ENCODE data around the gene DCXR. TPM values are rescaled to one million over a fixed set of nuclear protein-coding genes. Genes with fewer than 3 reads are reported as not detected.

DCXR gene
- total and polyA plus RNA-seq, 2 of the 13 experiments (the other 11 are each of a cell fraction or from before 2014, with no cell fraction given) = 287 to 311 TPM

DNA sequence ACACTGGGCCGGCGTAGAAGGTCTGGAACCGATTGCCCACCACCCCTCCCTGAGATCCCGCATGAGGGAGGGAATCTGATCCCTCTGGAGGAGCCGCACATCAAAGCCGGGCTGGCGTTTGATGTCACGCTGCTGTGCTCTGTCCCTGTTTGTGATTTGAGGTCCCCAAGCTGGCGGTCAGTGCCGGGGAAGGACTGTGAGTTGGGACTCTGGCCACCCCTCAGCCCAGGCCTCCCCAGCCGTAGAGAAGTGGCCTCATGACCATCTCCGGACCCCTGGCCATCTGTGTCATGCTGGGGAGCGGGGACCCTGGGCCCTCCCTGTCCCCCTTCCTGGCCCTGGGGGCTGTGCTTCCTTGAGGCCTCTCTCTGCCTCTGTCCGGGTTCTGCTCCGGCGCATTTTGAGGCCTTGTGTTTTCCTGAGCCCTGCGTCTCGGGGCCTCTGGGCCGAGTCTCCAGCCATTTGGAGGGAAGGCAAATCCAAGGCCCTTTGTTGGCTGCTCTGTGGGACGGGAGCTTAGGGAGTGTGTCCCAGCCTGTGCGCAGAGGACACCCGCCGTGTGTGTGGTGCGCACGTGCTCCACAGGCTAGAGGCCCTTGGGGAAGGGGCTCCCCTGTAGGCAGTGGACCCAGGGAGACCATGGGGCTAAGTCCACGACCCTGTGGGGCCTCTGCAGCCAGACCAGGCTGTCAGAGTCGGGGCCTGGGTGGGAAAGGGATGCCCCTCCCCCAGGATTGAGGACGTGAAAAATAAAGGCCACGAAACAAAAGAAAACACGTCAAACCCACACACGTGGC lies 45.0 kb downstream of the DCXR start (continued):
- TF ChIP-seq ZNF670 (CRISPR knock-in tag; IDR thresholded peaks at IDR 0.05; ENCODE audit: borderline replicate concordance) (peak; percentile 90; the same call in 1 of the 2 replicates), ZNF720 (CRISPR knock-in tag; IDR thresholded peaks at IDR 0.05) (no peak), DPF2 (CRISPR knock-in tag; IDR thresholded peaks at IDR 0.05; ENCODE audit: borderline replicate concordance, low read depth) (peak; percentile 80), GRHL1 (CRISPR knock-in tag; conservative IDR thresholded peaks at IDR 0.05) (no peak), CREB1 (IDR thresholded peaks at IDR 0.05) (no peak; the same call in 1 of the 2 replicates), CREB1 (CRISPR knock-in tag; IDR thresholded peaks at IDR 0.05) (no peak), MATR3 (CRISPR knock-in tag; IDR thresholded peaks at IDR 0.05) (no peak), ZNF510 (CRISPR knock-in tag; IDR thresholded peaks at IDR 0.05; ENCODE audit: low read depth) (peak; percentile 92), JUN (CRISPR knock-in tag; IDR thresholded peaks at IDR 0.05) (peak; percentile 63), TP53 (CRISPR knock-in tag; conservative IDR thresholded peaks at IDR 0.05) (peak; percentile 31), SRSF4 (IDR thresholded peaks at IDR 0.05; ENCODE audit: low read depth, low read length, poor library complexity, severe bottlenecking) (peak; percentile 53), ZEB1 (IDR thresholded peaks at IDR 0.05; ENCODE audit: insufficient replicate concordance, low read depth) (no peak), KLF12 (CRISPR knock-in tag; IDR thresholded peaks at IDR 0.05; ENCODE audit: borderline replicate concordance) (peak; percentile 94), HMGA1 (CRISPR knock-in tag; conservative IDR thresholded peaks at IDR 0.05) (no peak)
- TF ChIP-seq, protein P1, sequence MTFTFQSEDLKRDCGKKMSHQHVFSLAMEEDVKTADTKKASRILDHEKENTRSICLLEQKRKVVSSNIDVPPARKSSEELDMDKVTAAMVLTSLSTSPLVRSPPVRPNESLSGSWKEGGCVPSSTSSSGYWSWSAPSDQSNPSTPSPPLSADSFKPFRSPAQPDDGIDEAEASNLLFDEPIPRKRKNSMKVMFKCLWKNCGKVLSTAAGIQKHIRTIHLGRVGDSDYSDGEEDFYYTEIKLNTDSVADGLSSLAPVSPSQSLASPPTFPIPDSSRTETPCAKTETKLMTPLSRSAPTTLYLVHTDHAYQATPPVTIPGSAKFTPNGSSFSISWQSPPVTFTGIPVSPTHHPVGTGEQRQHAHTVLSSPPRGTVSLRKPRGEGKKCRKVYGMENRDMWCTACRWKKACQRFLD (CRISPR knock-in tag; IDR thresholded peaks at IDR 0.05; ENCODE audit: borderline replicate concordance) = peak; percentile 83; the same call in 1 of the 2 replicates
- TF ChIP-seq, protein P2, sequence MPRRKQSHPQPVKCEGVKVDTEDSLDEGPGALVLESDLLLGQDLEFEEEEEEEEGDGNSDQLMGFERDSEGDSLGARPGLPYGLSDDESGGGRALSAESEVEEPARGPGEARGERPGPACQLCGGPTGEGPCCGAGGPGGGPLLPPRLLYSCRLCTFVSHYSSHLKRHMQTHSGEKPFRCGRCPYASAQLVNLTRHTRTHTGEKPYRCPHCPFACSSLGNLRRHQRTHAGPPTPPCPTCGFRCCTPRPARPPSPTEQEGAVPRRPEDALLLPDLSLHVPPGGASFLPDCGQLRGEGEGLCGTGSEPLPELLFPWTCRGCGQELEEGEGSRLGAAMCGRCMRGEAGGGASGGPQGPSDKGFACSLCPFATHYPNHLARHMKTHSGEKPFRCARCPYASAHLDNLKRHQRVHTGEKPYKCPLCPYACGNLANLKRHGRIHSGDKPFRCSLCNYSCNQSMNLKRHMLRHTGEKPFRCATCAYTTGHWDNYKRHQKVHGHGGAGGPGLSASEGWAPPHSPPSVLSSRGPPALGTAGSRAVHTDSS (CRISPR knock-in tag; conservative IDR thresholded peaks at IDR 0.05) = no peak
- TF ChIP-seq, protein P3, sequence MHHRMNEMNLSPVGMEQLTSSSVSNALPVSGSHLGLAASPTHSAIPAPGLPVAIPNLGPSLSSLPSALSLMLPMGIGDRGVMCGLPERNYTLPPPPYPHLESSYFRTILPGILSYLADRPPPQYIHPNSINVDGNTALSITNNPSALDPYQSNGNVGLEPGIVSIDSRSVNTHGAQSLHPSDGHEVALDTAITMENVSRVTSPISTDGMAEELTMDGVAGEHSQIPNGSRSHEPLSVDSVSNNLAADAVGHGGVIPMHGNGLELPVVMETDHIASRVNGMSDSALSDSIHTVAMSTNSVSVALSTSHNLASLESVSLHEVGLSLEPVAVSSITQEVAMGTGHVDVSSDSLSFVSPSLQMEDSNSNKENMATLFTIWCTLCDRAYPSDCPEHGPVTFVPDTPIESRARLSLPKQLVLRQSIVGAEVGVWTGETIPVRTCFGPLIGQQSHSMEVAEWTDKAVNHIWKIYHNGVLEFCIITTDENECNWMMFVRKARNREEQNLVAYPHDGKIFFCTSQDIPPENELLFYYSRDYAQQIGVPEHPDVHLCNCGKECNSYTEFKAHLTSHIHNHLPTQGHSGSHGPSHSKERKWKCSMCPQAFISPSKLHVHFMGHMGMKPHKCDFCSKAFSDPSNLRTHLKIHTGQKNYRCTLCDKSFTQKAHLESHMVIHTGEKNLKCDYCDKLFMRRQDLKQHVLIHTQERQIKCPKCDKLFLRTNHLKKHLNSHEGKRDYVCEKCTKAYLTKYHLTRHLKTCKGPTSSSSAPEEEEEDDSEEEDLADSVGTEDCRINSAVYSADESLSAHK (CRISPR knock-in tag; IDR thresholded peaks at IDR 0.05; ENCODE audit: borderline replicate concordance) = peak; percentile 65; the same call in 1 of the 2 replicates
- TF ChIP-seq, protein P4, sequence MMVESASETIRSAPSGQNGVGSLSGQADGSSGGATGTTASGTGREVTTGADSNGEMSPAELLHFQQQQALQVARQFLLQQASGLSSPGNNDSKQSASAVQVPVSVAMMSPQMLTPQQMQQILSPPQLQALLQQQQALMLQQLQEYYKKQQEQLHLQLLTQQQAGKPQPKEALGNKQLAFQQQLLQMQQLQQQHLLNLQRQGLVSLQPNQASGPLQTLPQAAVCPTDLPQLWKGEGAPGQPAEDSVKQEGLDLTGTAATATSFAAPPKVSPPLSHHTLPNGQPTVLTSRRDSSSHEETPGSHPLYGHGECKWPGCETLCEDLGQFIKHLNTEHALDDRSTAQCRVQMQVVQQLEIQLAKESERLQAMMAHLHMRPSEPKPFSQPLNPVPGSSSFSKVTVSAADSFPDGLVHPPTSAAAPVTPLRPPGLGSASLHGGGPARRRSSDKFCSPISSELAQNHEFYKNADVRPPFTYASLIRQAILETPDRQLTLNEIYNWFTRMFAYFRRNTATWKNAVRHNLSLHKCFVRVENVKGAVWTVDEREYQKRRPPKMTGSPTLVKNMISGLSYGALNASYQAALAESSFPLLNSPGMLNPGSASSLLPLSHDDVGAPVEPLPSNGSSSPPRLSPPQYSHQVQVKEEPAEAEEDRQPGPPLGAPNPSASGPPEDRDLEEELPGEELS (CRISPR knock-in tag; IDR thresholded peaks at IDR 0.05) = peak; percentile 66
- TF ChIP-seq, protein P5, sequence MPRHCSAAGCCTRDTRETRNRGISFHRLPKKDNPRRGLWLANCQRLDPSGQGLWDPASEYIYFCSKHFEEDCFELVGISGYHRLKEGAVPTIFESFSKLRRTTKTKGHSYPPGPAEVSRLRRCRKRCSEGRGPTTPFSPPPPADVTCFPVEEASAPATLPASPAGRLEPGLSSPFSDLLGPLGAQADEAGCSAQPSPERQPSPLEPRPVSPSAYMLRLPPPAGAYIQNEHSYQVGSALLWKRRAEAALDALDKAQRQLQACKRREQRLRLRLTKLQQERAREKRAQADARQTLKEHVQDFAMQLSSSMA (CRISPR knock-in tag; IDR thresholded peaks at IDR 0.05) = peak; percentile 95
